ENCODE data around the gene ZNF724. TPM values are rescaled to one million over a fixed set of nuclear protein-coding genes. Genes with fewer than 3 reads are reported as not detected.

The ZNF724 gene
- total RNA-seq, 1 donor from 2014 or later, result 6.1 TPM

DNA sequence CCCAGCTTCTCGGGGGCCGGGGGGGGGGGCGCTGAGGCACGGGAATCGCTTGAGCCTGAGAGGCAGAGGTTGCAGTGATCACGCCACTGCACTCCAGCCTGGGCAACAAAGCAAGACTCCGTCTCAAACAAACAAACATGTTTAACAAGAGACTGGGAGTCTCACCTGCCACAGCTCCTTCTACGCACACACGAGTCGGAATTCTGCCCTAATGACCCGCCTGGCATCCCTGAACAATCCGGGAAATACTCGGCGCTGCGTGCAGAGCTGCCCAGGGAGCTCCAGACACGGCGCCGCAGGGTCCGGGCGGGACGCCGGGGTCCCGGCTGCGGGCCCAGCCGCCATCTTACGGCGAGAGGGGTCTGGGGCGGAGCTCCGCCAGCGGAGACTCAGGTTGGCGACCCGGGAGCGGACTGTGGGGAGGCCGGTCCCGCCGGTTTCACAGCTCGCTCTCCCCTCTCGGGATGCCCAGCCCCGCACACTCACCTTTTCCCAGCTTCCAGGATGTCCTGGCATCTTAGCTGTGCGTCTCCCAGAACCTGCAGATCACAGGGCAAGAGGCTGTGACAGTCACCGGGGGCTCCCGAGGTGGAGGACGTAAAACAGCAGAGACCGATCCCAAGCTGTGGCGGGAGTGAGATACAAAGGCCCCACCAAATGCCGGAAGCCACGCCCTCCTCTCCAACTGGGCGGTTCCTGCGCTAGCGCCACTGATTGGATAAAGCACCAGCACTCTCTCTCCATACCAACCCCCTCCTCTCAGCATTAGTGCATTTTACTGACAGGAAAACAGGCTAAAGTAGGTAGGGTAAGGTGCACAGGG, 23.6 kb upstream of the ZNF724 start:
- no peaks in the 10 kb centered on the region for H4K20me1 ChIP-seq (ENCODE audit: insufficient read depth, low read length)
- H3K27me3 ChIP-seq (ENCODE audit: insufficient read depth, low read length), result no peaks in the 10 kb centered on the region
- H3K4me3 ChIP-seq (ENCODE audit: insufficient read depth, low read depth, low read length), result peak overlapping the region; percentile 95
- Mint-ChIP-seq H3K27ac (ENCODE audit: unreplicated experiment) (peak overlapping the region; percentile 12), H3K36me3 (ENCODE audit: low read depth, unreplicated experiment) (peaks cover 7% of the 10 kb centered on the region), H3K9me3 (ENCODE audit: unreplicated experiment) (peaks cover 7% of the 10 kb centered on the region), H3K4me1 (ENCODE audit: low read depth, unreplicated experiment) (no peaks in the 10 kb centered on the region), H3K4me3 (ENCODE audit: unreplicated experiment) (peak overlapping the region; percentile 95), H3K27me3 (ENCODE audit: low read depth, unreplicated experiment) (no peaks in the 10 kb centered on the region)
- no peak for TF ChIP-seq EZH2 (IDR thresholded peaks at IDR 0.05; ENCODE audit: insufficient read depth, low read length)
- TF ChIP-seq, protein P1, sequence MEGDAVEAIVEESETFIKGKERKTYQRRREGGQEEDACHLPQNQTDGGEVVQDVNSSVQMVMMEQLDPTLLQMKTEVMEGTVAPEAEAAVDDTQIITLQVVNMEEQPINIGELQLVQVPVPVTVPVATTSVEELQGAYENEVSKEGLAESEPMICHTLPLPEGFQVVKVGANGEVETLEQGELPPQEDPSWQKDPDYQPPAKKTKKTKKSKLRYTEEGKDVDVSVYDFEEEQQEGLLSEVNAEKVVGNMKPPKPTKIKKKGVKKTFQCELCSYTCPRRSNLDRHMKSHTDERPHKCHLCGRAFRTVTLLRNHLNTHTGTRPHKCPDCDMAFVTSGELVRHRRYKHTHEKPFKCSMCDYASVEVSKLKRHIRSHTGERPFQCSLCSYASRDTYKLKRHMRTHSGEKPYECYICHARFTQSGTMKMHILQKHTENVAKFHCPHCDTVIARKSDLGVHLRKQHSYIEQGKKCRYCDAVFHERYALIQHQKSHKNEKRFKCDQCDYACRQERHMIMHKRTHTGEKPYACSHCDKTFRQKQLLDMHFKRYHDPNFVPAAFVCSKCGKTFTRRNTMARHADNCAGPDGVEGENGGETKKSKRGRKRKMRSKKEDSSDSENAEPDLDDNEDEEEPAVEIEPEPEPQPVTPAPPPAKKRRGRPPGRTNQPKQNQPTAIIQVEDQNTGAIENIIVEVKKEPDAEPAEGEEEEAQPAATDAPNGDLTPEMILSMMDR (IDR thresholded peaks at IDR 0.05; ENCODE audit: insufficient read depth, low read depth, low read length), result no peak
- peak overlapping the region; percentile 100 for H2AFZ ChIP-seq (ENCODE audit: low read depth, low read length)
- H3K79me2 ChIP-seq (ENCODE audit: insufficient read depth, low read length), result no peaks in the 10 kb centered on the region
- DNase-seq (ENCODE audit: low read depth) (peak; percentile 80), FAIRE-seq (no peak)
- H3K9ac ChIP-seq (ENCODE audit: low read length), result peak overlapping the region; percentile 89
- peak overlapping the region; percentile 91 for H3K4me2 ChIP-seq (ENCODE audit: low read length)
- H3K36me3 ChIP-seq (ENCODE audit: insufficient read depth, low read length), result no peaks in the 10 kb centered on the region
- H3K4me1 ChIP-seq (ENCODE audit: insufficient read depth, low read length), result no peaks in the 10 kb centered on the region
- H3K27ac ChIP-seq (ENCODE audit: low read depth, low read length), result peak overlapping the region; percentile 52
- H3K9me3 ChIP-seq (ENCODE audit: insufficient read depth, low read depth, low read length), result no peaks in the 10 kb centered on the region

DNA sequence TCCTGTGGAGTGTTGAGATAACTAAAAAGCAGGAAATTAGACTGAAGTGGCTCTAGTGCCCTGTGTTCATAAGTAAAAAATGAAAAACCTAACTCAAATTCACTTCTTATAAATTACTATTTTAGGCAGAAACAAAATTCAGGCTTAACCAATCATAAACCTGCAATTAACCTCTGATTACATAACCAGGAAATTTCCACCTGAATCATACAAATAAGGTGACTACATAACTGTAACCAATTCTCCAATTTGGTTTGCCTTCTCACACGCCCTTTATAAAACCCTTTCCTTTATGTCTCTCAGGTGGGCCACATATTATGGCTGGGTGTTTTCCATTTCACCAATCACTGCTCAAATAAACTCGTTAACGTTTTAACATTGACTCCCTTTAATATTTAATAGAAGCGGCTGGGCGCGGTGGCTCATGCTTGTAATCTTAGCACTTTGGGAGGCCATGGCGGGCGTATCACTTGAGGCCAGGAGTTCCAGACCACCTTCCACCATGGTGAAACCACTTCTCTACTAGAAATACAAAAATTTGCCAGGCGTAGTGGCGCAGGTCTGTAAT, 22.9 kb upstream of the ZNF724 start:
- Histone ChIP-seq H3K36me3 (ENCODE audit: insufficient read depth, low read length) (no peaks in the 10 kb centered on the region), H3K27me3 (ENCODE audit: insufficient read depth, low read length) (no peaks in the 10 kb centered on the region), H3K4me1 (ENCODE audit: insufficient read depth, low read length) (no peaks in the 10 kb centered on the region), H3K9me3 (ENCODE audit: insufficient read depth, low read depth, low read length) (no peaks in the 10 kb centered on the region), H3K4me3 (ENCODE audit: insufficient read depth, low read depth, low read length) (peak overlapping the region; percentile 95), H3K79me2 (ENCODE audit: insufficient read depth, low read length) (no peaks in the 10 kb centered on the region), H3K4me2 (ENCODE audit: low read length) (peak overlapping the region; percentile 91), H3K27ac (ENCODE audit: low read depth, low read length) (no peak overlapping the region), H3K9ac (ENCODE audit: low read length) (peak overlapping the region; percentile 89), H2AFZ (ENCODE audit: low read depth, low read length) (peak overlapping the region; percentile 100), H4K20me1 (ENCODE audit: insufficient read depth, low read length) (no peaks in the 10 kb centered on the region)
- no peaks in the 10 kb centered on the region for H3K27me3 Mint-ChIP-seq (ENCODE audit: low read depth, unreplicated experiment)
- H3K36me3 Mint-ChIP-seq (ENCODE audit: low read depth, unreplicated experiment), result peaks cover 10% of the 10 kb centered on the region
- H3K27ac Mint-ChIP-seq (ENCODE audit: unreplicated experiment), result peak overlapping the region; percentile 77
- no peak for DNase-seq (ENCODE audit: low read depth)
- peak overlapping the region; percentile 95 for H3K4me3 Mint-ChIP-seq (ENCODE audit: unreplicated experiment)
- H3K9me3 Mint-ChIP-seq (ENCODE audit: unreplicated experiment), result peaks cover 7% of the 10 kb centered on the region
- H3K4me1 Mint-ChIP-seq (ENCODE audit: low read depth, unreplicated experiment), result no peaks in the 10 kb centered on the region
- FAIRE-seq, result no peak
- TF ChIP-seq, protein P1 (IDR thresholded peaks at IDR 0.05; ENCODE audit: insufficient read depth, low read depth, low read length), result no peak
- no peak for TF ChIP-seq EZH2 (IDR thresholded peaks at IDR 0.05; ENCODE audit: insufficient read depth, low read length)

All from astrocyte (in vitro differentiated cells and primary cell).